DOHH2 (cell line): ENCODE data around the gene IFIT2.

ENCODE experiments used
- H3F3A ChIP-seq: fragments of 200-600 bp; sonication (generic), shearing (Covaris generic); 2 replicates; pipeline ENCODE4 v1.6.0; 2016; ENCODE audit warnings: antibody characterized with exemption, mild to moderate bottlenecking; ENCODE audit not compliant: control insufficient read depth, insufficient read depth
- H3K27ac ChIP-seq: fragments of 200-600 bp; sonication (generic); 2 replicates; pipeline ENCODE4 v1.5.1; 2014; ENCODE audit warnings: low read depth, mild to moderate bottlenecking, low read length, moderate library complexity
- H3K27me3 ChIP-seq: fragments of 200-600 bp; sonication (generic); 2 replicates; pipeline ENCODE4 v1.6.1; 2014; ENCODE audit warnings: mild to moderate bottlenecking, low read length, mixed read lengths; ENCODE audit not compliant: control insufficient read depth
- H3K36me3 ChIP-seq: fragments of 200-600 bp; sonication (generic); 2 replicates; pipeline ENCODE4 v1.6.1; 2014; ENCODE audit warnings: mild to moderate bottlenecking, low read length, moderate library complexity, mixed read lengths; ENCODE audit not compliant: control insufficient read depth
- H3K4me1 ChIP-seq: fragments of 200-600 bp; sonication (generic); 2 replicates; pipeline ENCODE4 v1.6.1; 2014; ENCODE audit warnings: mild to moderate bottlenecking, low read length, mixed read lengths; ENCODE audit not compliant: control insufficient read depth
- H3K4me2 ChIP-seq: fragments of 200-600 bp; sonication (generic); 2 replicates; pipeline ENCODE4 v1.6.0; 2014; ENCODE audit warnings: mild to moderate bottlenecking, low read length, moderate library complexity
- H3K4me3 ChIP-seq: fragments of 200-600 bp; sonication (generic); 2 replicates; pipeline ENCODE4 v1.5.1; 2014; ENCODE audit warnings: mild to moderate bottlenecking, low read length, mixed read lengths
- H3K79me2 ChIP-seq: fragments of 200-600 bp; sonication (generic); 2 replicates; pipeline ENCODE4 v1.6.1; 2014; ENCODE audit warnings: mild to moderate bottlenecking, low read length, mixed read lengths; ENCODE audit not compliant: control insufficient read depth
- H3K9me2 ChIP-seq: fragments of 200-600 bp; sonication (generic); replicated peaks from 2 replicates; pipeline ENCODE4 v1.6.1; 2014; ENCODE audit warnings: mild to moderate bottlenecking, low read length, mixed read lengths; ENCODE audit not compliant: control insufficient read depth
- H3K9me3 ChIP-seq: fragments of 200-600 bp; sonication (generic); 2 replicates; pipeline ENCODE4 v1.6.1; 2014; ENCODE audit warnings: antibody characterized with exemption, low read length, mixed read lengths; ENCODE audit not compliant: control insufficient read depth, insufficient read depth
- H4K20me1 ChIP-seq: fragments of 200-600 bp; sonication (generic); 2 replicates; pipeline ENCODE4 v1.6.0; 2014; ENCODE audit warnings: low read depth, mild to moderate bottlenecking, antibody characterized with exemption, low read length, moderate library complexity; ENCODE audit not compliant: control insufficient read depth, insufficient read depth
- EZH2phosphoT487 ChIP-seq: fragments of 200-600 bp; sonication (generic); IDR thresholded peaks from 2 replicates; pipeline ENCODE4 v1.6.1; 2017; ENCODE audit warnings: borderline replicate concordance, mild to moderate bottlenecking, antibody characterized with exemption, low read length, moderate library complexity, mixed read lengths
- TF ChIP-seq, protein P1 (sequence below): fragments of 200-600 bp; sonication (generic); IDR thresholded peaks from one replicate; pipeline ENCODE4 v1.5.1; 2014; ENCODE audit warnings: antibody characterized with exemption, mild to moderate bottlenecking, low read depth, low read length; ENCODE audit not compliant: poor library complexity, severe bottlenecking

The IFIT2 gene

DNA sequence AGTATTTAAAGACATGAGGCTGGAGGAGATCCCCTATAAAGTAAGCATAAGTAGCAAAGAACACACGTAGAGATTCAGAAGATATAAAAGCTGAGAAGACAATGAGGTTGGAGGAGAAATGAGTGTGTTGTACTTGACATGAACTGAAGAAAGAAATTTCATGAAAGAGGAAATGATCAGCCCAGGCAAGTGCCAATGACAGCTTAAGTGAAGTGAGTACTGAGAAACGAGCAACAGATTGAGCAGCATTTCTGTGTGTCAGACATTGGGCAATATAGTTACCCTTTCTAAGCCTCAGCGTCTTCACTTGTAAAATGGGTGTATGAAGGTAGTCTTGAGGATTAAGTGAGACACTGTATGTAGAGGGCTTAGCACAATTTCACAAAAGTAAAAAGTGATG, 45.5 kb upstream of the IFIT2 start:
- peaks cover 2% of the 10 kb centered on the region for H3K79me2 ChIP-seq
- 0 out of 2 replicates have a peak, but pooled peaks cover 2% of the 10 kb centered on the region for H3K36me3 ChIP-seq
- H3F3A ChIP-seq: no peaks in the 10 kb centered on the region
- peaks cover 35% of the 10 kb centered on the region; the same call in 1 of the 2 replicates for H3K9me3 ChIP-seq
- H4K20me1 ChIP-seq: no peaks in the 10 kb centered on the region
- no peaks in the 10 kb centered on the region for H3K27me3 ChIP-seq
- no peak overlapping the region for H3K4me2 ChIP-seq
- H3K9me2 ChIP-seq: no peaks in the 10 kb centered on the region
- H3K27ac ChIP-seq: no peak overlapping the region
- H3K4me1 ChIP-seq: peaks cover 5% of the 10 kb centered on the region
- TF ChIP-seq, protein P1, sequence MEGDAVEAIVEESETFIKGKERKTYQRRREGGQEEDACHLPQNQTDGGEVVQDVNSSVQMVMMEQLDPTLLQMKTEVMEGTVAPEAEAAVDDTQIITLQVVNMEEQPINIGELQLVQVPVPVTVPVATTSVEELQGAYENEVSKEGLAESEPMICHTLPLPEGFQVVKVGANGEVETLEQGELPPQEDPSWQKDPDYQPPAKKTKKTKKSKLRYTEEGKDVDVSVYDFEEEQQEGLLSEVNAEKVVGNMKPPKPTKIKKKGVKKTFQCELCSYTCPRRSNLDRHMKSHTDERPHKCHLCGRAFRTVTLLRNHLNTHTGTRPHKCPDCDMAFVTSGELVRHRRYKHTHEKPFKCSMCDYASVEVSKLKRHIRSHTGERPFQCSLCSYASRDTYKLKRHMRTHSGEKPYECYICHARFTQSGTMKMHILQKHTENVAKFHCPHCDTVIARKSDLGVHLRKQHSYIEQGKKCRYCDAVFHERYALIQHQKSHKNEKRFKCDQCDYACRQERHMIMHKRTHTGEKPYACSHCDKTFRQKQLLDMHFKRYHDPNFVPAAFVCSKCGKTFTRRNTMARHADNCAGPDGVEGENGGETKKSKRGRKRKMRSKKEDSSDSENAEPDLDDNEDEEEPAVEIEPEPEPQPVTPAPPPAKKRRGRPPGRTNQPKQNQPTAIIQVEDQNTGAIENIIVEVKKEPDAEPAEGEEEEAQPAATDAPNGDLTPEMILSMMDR: no peak
- TF ChIP-seq EZH2phosphoT487: no peak
- H3K4me3 ChIP-seq: no peak overlapping the region

DNA sequence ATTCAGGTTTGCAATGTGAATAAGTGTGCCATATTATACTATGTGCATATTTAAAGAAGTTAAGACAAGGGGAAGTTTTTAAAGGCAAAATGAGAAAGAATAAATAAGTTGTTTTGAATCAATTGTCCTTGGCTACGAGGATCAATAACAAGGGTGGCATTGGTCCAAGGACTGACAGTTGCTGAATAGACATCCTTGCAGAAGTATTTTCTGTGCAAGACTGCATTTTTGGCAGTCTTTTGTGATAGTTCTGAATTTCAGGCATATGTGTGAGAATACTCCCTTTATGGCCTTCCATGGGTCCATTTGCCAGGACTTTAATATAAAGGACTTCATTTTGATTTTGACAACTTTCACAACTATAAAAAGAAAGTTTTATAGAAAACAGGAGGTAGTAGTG, 44.9 kb upstream of the IFIT2 start:
- Histone ChIP-seq H3K4me3 (no peak overlapping the region), H3K9me3 (peaks cover 35% of the 10 kb centered on the region; the same call in 1 of the 2 replicates), H3K36me3 (no peaks in the 10 kb centered on the region), H3K4me2 (no peak overlapping the region), H3K27ac (no peak overlapping the region), H4K20me1 (no peaks in the 10 kb centered on the region), H3F3A (no peaks in the 10 kb centered on the region), H3K9me2 (no peaks in the 10 kb centered on the region), H3K4me1 (peaks cover 5% of the 10 kb centered on the region; the same call in 1 of the 2 replicates), H3K27me3 (no peaks in the 10 kb centered on the region), H3K79me2 (no peaks in the 10 kb centered on the region)
- no peak for TF ChIP-seq EZH2phosphoT487
- TF ChIP-seq, protein P1: no peak

DNA sequence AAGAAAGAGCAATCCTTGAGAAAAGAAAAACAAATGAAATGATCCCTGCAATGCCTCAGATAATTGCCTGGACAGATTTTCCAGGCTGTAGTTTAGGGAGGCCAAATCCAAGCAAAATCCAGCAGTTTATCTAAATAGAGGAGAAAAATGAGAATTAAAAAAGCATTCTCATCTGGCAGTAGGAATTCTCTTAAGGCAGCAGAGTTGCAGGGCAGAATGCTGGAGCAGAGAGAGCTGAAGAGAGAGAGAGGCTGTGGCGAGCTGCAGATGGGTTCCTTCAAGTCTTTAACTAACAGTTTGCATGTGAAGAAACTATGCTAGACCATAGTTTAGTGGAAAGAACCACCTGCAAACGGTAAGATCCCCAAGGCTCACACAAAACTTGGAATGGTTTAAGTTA, 44.3 kb upstream of the IFIT2 start:
- Histone ChIP-seq H4K20me1 (no peaks in the 10 kb centered on the region), H3K9me2 (no peaks in the 10 kb centered on the region), H3K4me1 (peaks cover 3% of the 10 kb centered on the region; the same call in 1 of the 2 replicates), H3K27me3 (no peaks in the 10 kb centered on the region), H3K4me3 (no peak overlapping the region), H3K4me2 (no peak overlapping the region), H3K27ac (no peak overlapping the region), H3K36me3 (no peaks in the 10 kb centered on the region), H3K9me3 (peaks cover 32% of the 10 kb centered on the region; the same call in 1 of the 2 replicates), H3F3A (no peaks in the 10 kb centered on the region), H3K79me2 (no peaks in the 10 kb centered on the region)
- TF ChIP-seq EZH2phosphoT487: no peak
- TF ChIP-seq, protein P1: no peak
